GM19468 (cell line): ENCODE results near the gene PLXND1.

ENCODE experiments used
- ATAC-seq: cut with Tn5 transposase; IDR thresholded peaks from one replicate; pipeline ENCODE4 v1.9.1; 2021; ENCODE audit warnings: mild to moderate bottlenecking, moderate library complexity, moderate number of reproducible peaks; ENCODE audit not compliant: unreplicated experiment; ENCODE audit errors: extremely low read depth

Gene PLXND1

DNA sequence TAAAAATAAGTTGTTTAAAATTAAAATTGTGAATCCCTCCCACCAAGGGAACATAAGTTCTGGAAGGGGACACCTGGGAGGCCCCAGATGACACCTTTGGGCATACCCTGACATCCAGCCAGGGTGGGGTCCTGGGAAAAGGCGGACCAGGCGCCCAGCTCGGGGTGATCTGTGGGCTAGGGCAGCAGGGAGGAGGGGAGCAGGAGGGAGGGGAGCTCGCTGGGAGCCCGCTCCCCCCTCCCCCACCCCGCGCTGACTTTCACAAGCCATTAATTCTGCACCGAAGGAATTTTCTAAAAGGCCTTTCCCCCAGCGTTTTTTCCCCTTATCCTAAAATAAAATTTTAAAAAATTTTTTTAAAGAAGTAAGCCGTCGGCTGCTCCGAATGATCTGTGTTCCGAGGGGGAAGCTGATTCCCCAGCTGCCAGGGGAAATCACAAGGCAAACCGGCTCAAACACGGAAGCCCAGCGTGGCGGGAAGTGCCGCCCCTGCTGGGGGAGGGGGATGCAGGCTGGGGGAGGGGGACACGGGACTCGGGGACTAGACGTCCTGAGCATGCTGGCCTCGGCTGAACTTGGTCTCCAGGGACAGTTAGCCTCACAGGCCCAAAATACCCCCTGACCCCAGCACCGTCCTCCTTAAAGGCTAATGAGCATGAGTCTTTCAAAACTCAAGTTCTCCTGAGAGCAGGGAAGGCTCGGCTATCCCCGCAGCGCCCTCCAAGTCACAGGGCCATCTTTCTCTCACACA lies 13.9 kb downstream of the PLXND1 start:
- ATAC-seq: no peak

GRCh38 chr3:129591932-129592331 lies 14.5 kb downstream of the PLXND1 start:
- no peak for ATAC-seq

DNA sequence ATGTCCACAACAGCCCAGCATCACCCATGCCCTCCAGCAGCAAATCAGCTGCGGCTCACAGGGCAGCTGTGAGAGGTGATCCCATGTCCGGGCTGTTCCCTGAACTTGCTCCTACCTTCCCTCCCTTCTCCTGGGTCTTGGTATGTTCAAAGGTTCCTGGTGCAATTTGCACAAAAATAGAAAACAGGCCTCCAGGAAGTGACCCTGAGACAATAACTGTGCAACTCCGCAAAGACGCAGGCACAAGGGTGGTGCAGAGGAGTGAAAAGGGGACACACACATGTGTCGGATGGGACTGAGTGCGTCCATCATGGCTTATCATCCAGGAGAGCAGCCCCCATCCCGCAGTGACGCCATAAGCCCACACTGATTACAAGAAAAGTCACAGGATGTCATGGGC lies 16.3 kb downstream of the PLXND1 start:
- no peak for ATAC-seq

GRCh38 chr3:129587566-129588210 lies 18.8 kb downstream of the PLXND1 start:
- no peak for ATAC-seq

GRCh38 chr3:129586746-129587430 lies 19.6 kb downstream of the PLXND1 start:
- ATAC-seq: no peak

GRCh38 chr3:129585949-129586657 lies 20.4 kb downstream of the PLXND1 start:
- ATAC-seq: no peak

DNA sequence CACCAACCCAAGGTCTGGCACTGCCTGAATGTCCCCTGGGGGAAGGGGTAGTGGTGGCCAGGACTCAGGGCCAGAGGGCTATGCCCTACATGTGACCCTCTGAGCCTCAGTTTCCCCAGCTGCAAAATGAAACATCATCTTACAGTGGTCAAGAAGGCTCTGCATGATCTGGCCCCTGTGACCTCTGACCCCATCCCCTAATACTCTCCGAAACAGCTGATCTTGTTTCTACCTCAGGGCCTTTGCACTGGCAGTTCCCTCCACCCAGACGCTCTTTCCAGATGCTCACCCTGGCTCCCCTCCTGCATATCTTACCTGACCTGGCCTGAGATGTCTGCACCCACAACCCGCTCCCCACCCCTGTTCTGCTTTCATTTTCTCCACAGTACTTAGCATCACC lies 21.8 kb downstream of the PLXND1 start:
- no peak for ATAC-seq

- ATAC-seq: no peak
Measured at GRCh38 chr3:129583289-129583688, 23.2 kb downstream of the PLXND1 start.

- ATAC-seq: no peak
Measured at GRCh38 chr3:129582799-129583198, 23.7 kb downstream of the PLXND1 start.

- ATAC-seq: no peak
Measured at GRCh38 chr3:129581623-129582022, 24.9 kb downstream of the PLXND1 start.

GRCh38 chr3:129579991-129580390 lies 26.5 kb downstream of the PLXND1 start:
- ATAC-seq: no peak

GRCh38 chr3:129577925-129578786 lies 28.3 kb downstream of the PLXND1 start:
- ATAC-seq: no peak

DNA sequence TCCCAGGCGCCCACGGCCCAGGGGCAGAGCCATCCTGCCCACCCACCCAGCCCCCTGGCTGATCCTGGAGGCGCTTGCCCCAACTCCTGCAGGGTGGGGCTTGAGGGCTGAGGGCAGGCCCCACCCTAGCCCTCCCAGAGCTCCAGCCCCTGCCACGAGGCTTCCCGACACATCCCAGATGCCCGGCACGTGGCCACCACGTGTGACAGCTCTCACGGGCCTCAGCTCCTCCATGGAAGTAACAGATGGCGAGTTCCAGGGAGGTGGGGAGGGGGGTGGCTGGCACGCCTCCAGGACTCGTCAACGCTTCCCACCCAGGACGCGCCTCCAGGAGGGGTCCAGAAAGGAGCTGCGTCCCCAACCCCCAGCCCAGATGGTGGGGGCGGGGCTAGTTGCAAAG lies 29.1 kb downstream of the PLXND1 start:
- no peak for ATAC-seq

DNA sequence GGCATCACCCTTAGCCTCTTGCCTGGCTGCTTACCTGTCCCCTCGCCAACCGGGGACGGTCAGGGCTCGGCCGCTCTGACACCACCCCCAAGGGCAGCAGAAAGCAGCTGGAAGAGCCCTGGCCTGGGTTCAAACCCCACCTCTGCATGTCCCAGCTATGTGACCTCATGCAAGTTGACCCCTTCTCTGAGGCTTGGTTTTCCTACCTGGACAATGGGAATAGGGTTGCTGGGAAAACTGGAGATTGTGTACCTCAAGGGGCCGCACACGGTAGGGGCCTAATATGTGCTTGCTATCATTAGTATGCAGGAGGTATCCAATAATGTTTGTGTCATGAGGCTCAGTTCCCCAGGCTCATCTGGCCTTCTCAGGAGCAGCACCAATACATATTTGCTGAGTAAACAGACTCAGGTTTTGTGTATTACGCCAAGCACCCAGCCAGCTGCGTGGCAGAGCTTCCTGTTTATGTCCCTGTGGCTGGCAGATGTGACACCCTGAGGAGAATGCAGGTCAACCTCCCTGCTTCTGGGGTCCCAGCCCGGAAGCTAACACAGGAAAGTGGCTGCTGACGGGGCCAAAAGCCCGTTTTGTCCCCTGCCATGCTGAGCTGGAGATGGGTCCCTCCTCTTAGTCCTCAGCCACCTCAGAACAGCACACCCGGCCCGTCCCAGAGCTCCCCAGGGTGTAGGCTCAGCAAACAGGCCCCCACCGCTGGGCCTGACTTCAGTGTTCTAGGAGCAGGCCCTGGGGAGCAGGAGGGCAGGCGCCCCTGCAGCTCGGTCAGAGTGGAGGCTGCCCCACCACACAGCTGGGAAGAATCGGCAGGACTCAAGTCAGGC lies 29.7 kb downstream of the PLXND1 start:
- no peak for ATAC-seq

GRCh38 chr3:129575997-129576384 lies 30.5 kb downstream of the PLXND1 start:
- no peak for ATAC-seq

DNA sequence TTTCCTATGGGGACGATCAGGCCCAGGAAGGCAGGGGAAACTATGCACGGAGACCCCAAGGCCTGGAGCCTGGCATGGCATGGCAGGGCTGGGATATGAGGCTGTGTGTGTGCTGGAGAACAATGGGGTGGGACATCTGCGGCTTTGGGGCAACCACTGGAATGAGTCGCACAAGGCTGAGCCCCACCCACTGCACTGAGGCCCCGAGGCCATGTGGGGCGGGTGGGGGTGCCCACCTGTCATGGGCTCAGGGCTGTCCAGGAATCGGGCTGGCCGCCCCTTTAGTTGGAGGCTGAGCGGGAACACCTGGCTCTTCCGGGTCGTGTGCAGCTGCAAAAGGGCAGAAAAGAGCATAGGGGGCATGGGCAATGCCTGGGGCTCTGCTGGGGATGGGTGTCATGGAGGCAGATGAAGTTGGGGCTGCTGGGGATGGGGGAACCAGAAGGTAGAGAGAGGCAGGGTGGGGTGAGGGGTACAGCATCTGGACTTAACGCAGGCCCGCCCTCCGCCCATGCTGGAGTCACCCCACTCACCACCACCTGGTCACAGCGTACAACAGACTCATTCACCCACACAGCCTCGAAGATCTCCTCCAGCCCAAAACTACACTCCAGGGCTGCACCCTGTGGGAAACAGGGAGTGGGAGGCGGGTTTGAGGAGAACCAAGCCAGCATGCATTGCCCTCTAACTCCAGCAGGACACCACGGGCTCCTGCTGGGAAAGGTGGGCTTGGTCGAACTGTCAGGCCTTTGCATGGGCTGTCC lies 31.1 kb downstream of the PLXND1 start:
- no peak for ATAC-seq

- no peak for ATAC-seq
Measured at GRCh38 chr3:129574206-129574605, 32.3 kb downstream of the PLXND1 start.

DNA sequence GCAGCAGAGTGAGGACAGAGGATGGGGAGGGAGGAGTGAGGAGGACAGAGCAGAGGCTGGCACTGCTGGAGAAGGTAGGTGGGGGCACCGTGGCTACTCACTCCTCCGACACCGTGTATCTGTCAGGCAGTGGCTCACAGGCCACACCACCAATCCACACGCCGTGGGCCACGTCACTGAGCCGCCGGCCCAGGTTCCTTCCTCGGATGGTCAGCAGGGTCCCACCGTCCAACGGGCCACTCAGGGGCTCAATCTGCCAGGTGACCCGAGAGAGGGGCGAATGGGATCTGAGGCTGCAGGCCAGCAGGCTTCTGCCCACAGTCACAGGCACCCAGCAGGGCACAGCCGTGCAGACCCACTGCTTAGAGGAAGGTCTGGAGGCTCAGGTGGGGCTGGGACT lies 33.0 kb downstream of the PLXND1 start:
- no peak for ATAC-seq
